OCI-LY3 (cell line): ENCODE measurements around the gene S1PR4.

Source experiments
- CTCF ChIP-seq: fragments of 200-600, 300-600 bp; sonication (generic); IDR thresholded peaks from 2 replicates; pipeline ENCODE4 v1.5.1; 2014; ENCODE audit warnings: antibody characterized with exemption, low read length, low read depth
- EZH2phosphoT487 ChIP-seq: fragments of 200-600 bp; shearing (Covaris generic); IDR thresholded peaks from 2 replicates; pipeline ENCODE4 v1.6.1; 2018; ENCODE audit warnings: antibody characterized with exemption, mixed run types, low read depth

DNA sequence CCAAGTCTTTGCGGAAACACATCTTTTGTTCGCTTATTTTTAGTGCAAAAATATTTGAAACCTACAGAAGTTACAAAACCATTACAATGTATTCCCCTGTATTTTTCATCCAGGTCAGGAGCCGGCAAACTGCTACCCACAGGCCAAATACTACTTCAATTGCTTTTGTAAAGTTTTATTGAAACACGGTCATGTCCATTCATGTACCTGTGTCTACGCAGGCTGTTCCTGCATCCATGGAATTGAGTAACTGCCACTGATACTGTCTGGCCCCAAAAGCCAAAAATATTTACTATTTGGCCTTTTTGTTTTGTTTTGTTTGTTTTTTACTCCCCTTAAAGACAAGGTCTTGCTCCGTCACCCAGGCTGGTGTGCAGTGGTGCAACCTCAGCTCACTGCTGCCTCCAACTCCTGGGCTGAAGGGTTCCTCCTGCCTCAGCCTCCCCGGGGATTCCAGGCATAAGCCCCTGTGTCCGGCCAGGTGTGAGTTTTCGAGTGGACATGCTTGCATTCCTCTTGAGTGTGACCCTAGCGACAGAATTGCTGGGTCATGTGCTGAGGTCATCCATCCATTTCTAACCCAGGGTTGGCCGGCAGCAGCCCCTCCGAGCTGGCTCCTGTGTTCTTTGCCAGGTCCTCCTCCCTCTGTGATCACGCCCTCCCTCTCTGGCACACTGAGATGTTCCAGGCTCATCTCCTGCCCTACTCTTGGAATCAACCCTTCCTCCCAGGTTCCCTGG, 10.9 kb upstream of the S1PR4 start:
- TF ChIP-seq CTCF (no peak), EZH2phosphoT487 (no peak)
